Effector memory CD8-positive, alpha-beta T cell (primary cell): ENCODE measurements around the gene SPTAN1.

Source experiments
- ATAC-seq: fragments of 150-1000 bp; cut with Tn5 transposase; replicated peaks from 2 replicates; pipeline ENCODE4 v1.10.0; 2021; ENCODE audit warnings: mild to moderate bottlenecking, moderate library complexity
- DNase-seq, 3 experiments: peaks; one replicate each; pipeline ENCODE4 v3.0.0; 2021
- H3K27ac Mint-ChIP-seq, 2 donors: one replicate each; pipeline ENCODE4 v1.8.0; 2022; ENCODE audit warnings: mild to moderate bottlenecking in 2 of 2, mixed read lengths in 2 of 2, moderate library complexity in 2 of 2
- H3K27me3 Mint-ChIP-seq, 2 donors: one replicate each; pipeline ENCODE4 v1.8.0; 2022; ENCODE audit warnings: mixed read lengths in 2 of 2
- H3K36me3 Mint-ChIP-seq: one replicate; pipeline ENCODE4 v1.8.0; 2022; ENCODE audit warnings: mild to moderate bottlenecking, moderate library complexity, mixed read lengths; ENCODE audit not compliant: insufficient read depth
- H3K4me1 Mint-ChIP-seq, 2 donors: one replicate each; pipeline ENCODE4 v1.8.0; 2022; ENCODE audit warnings: low read depth in 2 of 2, mixed read lengths in 2 of 2
- H3K4me3 Mint-ChIP-seq, 2 donors: one replicate each; pipeline ENCODE4 v1.8.0; 2022; ENCODE audit warnings: mild to moderate bottlenecking in 2 of 2, mixed read lengths in 2 of 2, moderate library complexity in 2 of 2
- H3K9me3 Mint-ChIP-seq, 2 donors: one replicate each; pipeline ENCODE4 v1.8.0; 2022; ENCODE audit warnings: mixed read lengths in 2 of 2

Gene SPTAN1

GRCh38 chr9:128621730-128622455, 69.5 kb downstream of the SPTAN1 start:
- Mint-ChIP-seq H3K9me3 (no peaks in the 10 kb centered on the region), H3K4me1 (peaks cover 0 to 2% of the 10 kb centered on the region in 2 donors), H3K27me3 (no peaks in the 10 kb centered on the region), H3K4me3 (no peak overlapping the region), H3K27ac (no peak overlapping the region), H3K36me3 (peaks cover 99% of the 10 kb centered on the region)
- peak; percentile 24 for ATAC-seq
- no peak for DNase-seq

- Mint-ChIP-seq H3K27me3 (no peaks in the 10 kb centered on the region), H3K4me3 (no peak overlapping the region), H3K27ac (no peak overlapping the region), H3K36me3 (peaks cover 90% of the 10 kb centered on the region), H3K9me3 (no peaks in the 10 kb centered on the region), H3K4me1 (peaks cover 0 to 2% of the 10 kb centered on the region in 2 donors)
- DNase-seq: no peak
- ATAC-seq: no peak
Observed at GRCh38 chr9:128624566-128624965, 72.2 kb downstream of the SPTAN1 start.

- no peak for DNase-seq
- Mint-ChIP-seq H3K4me3 (no peak overlapping the region), H3K27ac (peak overlapping the region; percentile 56 to 77), H3K4me1 (peaks cover 0 to 2% of the 10 kb centered on the region in 2 donors), H3K9me3 (no peaks in the 10 kb centered on the region), H3K27me3 (no peaks in the 10 kb centered on the region), H3K36me3 (peaks cover 88% of the 10 kb centered on the region)
- ATAC-seq: no peak
Observed at GRCh38 chr9:128625391-128626146, 73.2 kb downstream of the SPTAN1 start.

GRCh38 chr9:128626181-128626580, 73.8 kb downstream of the SPTAN1 start:
- Mint-ChIP-seq H3K36me3 (peaks cover 88% of the 10 kb centered on the region), H3K9me3 (no peaks in the 10 kb centered on the region), H3K4me1 (peaks cover 0 to 2% of the 10 kb centered on the region in 2 donors), H3K4me3 (no peak overlapping the region), H3K27ac (peak overlapping the region; percentile 41 to 77), H3K27me3 (no peaks in the 10 kb centered on the region)
- ATAC-seq (no peak), DNase-seq (no peak)

- Mint-ChIP-seq H3K9me3 (no peaks in the 10 kb centered on the region), H3K27ac (peak overlapping the region in 1 of 2 donors; percentile 41), H3K36me3 (peaks cover 88% of the 10 kb centered on the region), H3K4me3 (no peak overlapping the region), H3K4me1 (peaks cover 0 to 2% of the 10 kb centered on the region in 2 donors), H3K27me3 (no peaks in the 10 kb centered on the region)
- DNase-seq (no peak), ATAC-seq (no peak)
Observed at GRCh38 chr9:128627127-128627715, 74.8 kb downstream of the SPTAN1 start.

GRCh38 chr9:128627906-128628305, 75.5 kb downstream of the SPTAN1 start:
- peaks cover 0 to 2% of the 10 kb centered on the region in 2 donors for H3K4me1 Mint-ChIP-seq
- ATAC-seq (no peak), DNase-seq (no peak)
- H3K27ac Mint-ChIP-seq: peak overlapping the region in 1 of 2 donors; percentile 41
- H3K4me3 Mint-ChIP-seq: no peak overlapping the region
- H3K9me3 Mint-ChIP-seq: no peaks in the 10 kb centered on the region
- H3K27me3 Mint-ChIP-seq: no peaks in the 10 kb centered on the region
- H3K36me3 Mint-ChIP-seq: peaks cover 86% of the 10 kb centered on the region

- Mint-ChIP-seq H3K36me3 (peaks cover 84% of the 10 kb centered on the region), H3K27me3 (no peaks in the 10 kb centered on the region), H3K4me1 (peaks cover 0 to 2% of the 10 kb centered on the region in 2 donors), H3K4me3 (no peak overlapping the region), H3K9me3 (no peaks in the 10 kb centered on the region), H3K27ac (peak overlapping the region in 1 of 2 donors; percentile 73)
- DNase-seq (no peak), ATAC-seq (no peak)
Observed at GRCh38 chr9:128628471-128629048, 76.2 kb downstream of the SPTAN1 start.

GRCh38 chr9:128629136-128629535, 76.7 kb downstream of the SPTAN1 start:
- Mint-ChIP-seq H3K4me1 (peaks cover 0 to 2% of the 10 kb centered on the region in 2 donors), H3K36me3 (peaks cover 82% of the 10 kb centered on the region), H3K9me3 (no peaks in the 10 kb centered on the region), H3K27ac (peak overlapping the region in 1 of 2 donors; percentile 73), H3K4me3 (no peak overlapping the region), H3K27me3 (no peaks in the 10 kb centered on the region)
- DNase-seq: no peak
- ATAC-seq: no peak

- DNase-seq (no peak), ATAC-seq (no peak)
- peak overlapping the region in 1 of 2 donors; percentile 30 for H3K27ac Mint-ChIP-seq
- peaks cover 82% of the 10 kb centered on the region for H3K36me3 Mint-ChIP-seq
- H3K4me1 Mint-ChIP-seq: peaks cover 0 to 2% of the 10 kb centered on the region in 2 donors
- H3K27me3 Mint-ChIP-seq: no peaks in the 10 kb centered on the region
- H3K4me3 Mint-ChIP-seq: no peak overlapping the region
- H3K9me3 Mint-ChIP-seq: no peaks in the 10 kb centered on the region
Observed at GRCh38 chr9:128629852-128630545, 77.6 kb downstream of the SPTAN1 start.

GRCh38 chr9:128631636-128632035, 79.2 kb downstream of the SPTAN1 start:
- no peaks in the 10 kb centered on the region for H3K27me3 Mint-ChIP-seq
- no peak overlapping the region for H3K4me3 Mint-ChIP-seq
- H3K4me1 Mint-ChIP-seq: no peaks in the 10 kb centered on the region
- no peak for ATAC-seq
- H3K36me3 Mint-ChIP-seq: peaks cover 67% of the 10 kb centered on the region
- no peaks in the 10 kb centered on the region for H3K9me3 Mint-ChIP-seq
- H3K27ac Mint-ChIP-seq: peak overlapping the region in 1 of 2 donors; percentile 59
- no peak for DNase-seq

- no peaks in the 10 kb centered on the region for H3K27me3 Mint-ChIP-seq
- DNase-seq (no peak), ATAC-seq (no peak)
- peaks cover 63% of the 10 kb centered on the region for H3K36me3 Mint-ChIP-seq
- no peak overlapping the region for H3K4me3 Mint-ChIP-seq
- H3K27ac Mint-ChIP-seq: peak overlapping the region in 1 of 2 donors; percentile 59
- H3K9me3 Mint-ChIP-seq: no peaks in the 10 kb centered on the region
- H3K4me1 Mint-ChIP-seq: no peaks in the 10 kb centered on the region
Observed at GRCh38 chr9:128632066-128632465, 79.7 kb downstream of the SPTAN1 start.

- Mint-ChIP-seq H3K4me3 (no peak overlapping the region), H3K27me3 (no peaks in the 10 kb centered on the region), H3K9me3 (no peaks in the 10 kb centered on the region), H3K4me1 (no peaks in the 10 kb centered on the region), H3K36me3 (peaks cover 60% of the 10 kb centered on the region), H3K27ac (peak overlapping the region in 1 of 2 donors; percentile 59)
- no peak for DNase-seq
- ATAC-seq: no peak
Observed at GRCh38 chr9:128632486-128632885, 80.1 kb downstream of the SPTAN1 start.

- H3K36me3 Mint-ChIP-seq: peaks cover 54% of the 10 kb centered on the region
- H3K4me1 Mint-ChIP-seq: no peaks in the 10 kb centered on the region
- no peaks in the 10 kb centered on the region for H3K27me3 Mint-ChIP-seq
- H3K27ac Mint-ChIP-seq: peak overlapping the region in 1 of 2 donors; percentile 75
- no peak overlapping the region for H3K4me3 Mint-ChIP-seq
- DNase-seq (no peak), ATAC-seq (no peak)
- no peaks in the 10 kb centered on the region for H3K9me3 Mint-ChIP-seq
Observed at GRCh38 chr9:128633057-128633456, 80.7 kb downstream of the SPTAN1 start.
